Lower leg skin (tissue), 3 donors: ENCODE measurements around the gene SFMBT2.

Experiments
- POLR2A ChIP-seq, 2 donors: fragments of 450-650 bp; IDR thresholded peaks; one replicate each; pipeline ENCODE4 v1.6.1; 2016 to 2017; ENCODE audit warnings: antibody characterized with exemption in 2 of 2, mild to moderate bottlenecking in 1 of 2, moderate library complexity in 1 of 2
- TF ChIP-seq, protein P1 (sequence below), 3 donors: fragments of 450-650 bp; IDR thresholded peaks; one replicate each; pipeline ENCODE4 v1.5.1; 2016; ENCODE audit warnings: antibody characterized with exemption in 3 of 3, mild to moderate bottlenecking in 3 of 3, moderate library complexity in 2 of 3

DNA sequence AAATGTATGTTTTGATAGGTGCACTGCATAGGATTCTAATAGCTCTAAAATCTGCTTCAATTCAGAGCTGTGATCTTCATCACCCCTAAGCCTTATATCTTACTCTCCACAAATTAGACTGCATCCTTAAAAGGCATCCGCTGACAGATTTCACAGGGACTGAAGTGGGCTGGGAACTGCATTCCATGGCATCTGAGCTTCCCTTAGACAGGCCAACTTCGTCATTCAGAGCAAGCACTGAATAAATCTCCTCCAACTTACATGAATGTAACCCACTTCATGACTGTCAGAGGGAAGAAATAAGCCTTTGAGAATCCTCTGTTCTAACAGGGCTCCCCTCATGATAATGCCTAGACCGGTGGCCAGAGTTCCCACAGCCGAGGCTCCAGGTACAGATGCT is 71.3 kb downstream of the SFMBT2 start:
- TF ChIP-seq, protein P1, sequence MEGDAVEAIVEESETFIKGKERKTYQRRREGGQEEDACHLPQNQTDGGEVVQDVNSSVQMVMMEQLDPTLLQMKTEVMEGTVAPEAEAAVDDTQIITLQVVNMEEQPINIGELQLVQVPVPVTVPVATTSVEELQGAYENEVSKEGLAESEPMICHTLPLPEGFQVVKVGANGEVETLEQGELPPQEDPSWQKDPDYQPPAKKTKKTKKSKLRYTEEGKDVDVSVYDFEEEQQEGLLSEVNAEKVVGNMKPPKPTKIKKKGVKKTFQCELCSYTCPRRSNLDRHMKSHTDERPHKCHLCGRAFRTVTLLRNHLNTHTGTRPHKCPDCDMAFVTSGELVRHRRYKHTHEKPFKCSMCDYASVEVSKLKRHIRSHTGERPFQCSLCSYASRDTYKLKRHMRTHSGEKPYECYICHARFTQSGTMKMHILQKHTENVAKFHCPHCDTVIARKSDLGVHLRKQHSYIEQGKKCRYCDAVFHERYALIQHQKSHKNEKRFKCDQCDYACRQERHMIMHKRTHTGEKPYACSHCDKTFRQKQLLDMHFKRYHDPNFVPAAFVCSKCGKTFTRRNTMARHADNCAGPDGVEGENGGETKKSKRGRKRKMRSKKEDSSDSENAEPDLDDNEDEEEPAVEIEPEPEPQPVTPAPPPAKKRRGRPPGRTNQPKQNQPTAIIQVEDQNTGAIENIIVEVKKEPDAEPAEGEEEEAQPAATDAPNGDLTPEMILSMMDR (IDR thresholded peaks at IDR 0.05): no peak
- no peak for TF ChIP-seq POLR2A (IDR thresholded peaks at IDR 0.05)
